Measurements from ENCODE around the gene RARA. TPM values are rescaled to one million over a fixed set of nuclear protein-coding genes. Genes with fewer than 3 reads are reported as not detected.
"Not testable (repeated sequence)": the region's sequence is repeated elsewhere in the genome, so short reads cannot be mapped to it uniquely, and the experiment has no call there.

The RARA gene
- total RNA-seq, 4 donors from 2014 or later = 19.4 to 32.1 (median 28.3) TPM

DNA sequence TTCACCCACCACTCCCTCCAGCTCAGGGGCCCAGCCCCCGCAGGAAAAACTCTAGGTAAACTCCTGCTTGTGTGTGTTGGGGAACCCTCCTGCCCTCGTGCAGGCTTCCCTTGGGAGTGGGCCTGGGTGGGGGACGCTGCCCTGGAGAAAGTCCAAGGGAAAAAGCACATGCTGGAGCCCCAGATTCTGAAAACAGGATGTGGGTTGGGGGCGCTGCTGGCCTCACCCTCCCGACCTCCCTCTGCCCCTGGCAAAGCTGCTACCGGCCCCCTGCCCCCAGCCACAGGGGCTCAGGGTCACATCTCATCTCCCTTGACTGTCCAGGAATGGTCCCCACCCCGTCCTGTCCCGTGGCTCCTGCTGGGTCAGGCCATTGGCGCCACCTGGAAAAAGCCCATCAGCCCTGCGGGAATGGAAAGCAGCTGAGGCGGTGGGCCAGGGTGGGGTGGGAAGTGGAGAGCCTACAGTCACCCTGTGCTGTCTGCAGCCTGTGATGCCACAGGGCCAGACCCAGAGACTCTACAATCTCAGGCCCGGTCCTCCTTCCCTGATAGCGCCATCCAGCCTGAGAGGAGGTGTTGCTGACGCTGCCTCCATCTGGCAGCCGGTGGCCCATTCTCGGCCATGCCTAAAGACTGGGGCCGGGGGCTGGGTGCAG, 58.0 kb downstream of the RARA start:
- H3K9me3 ChIP-seq = no peaks in the 10 kb centered on the region
- no peaks in the 10 kb centered on the region for H3K27me3 ChIP-seq
- WGBS = 70% methylated on average over 7 of the region's 17 CpGs
- peaks cover 26% of the 10 kb centered on the region for H3K4me1 ChIP-seq
- peak in 1 of 2 donors; percentile 55 for DNase-seq (ENCODE audit: low spot score in 2 of 2)
- H3K36me3 ChIP-seq = no peaks in the 10 kb centered on the region
- H3K27ac ChIP-seq = no peak overlapping the region
- H3K4me3 ChIP-seq = no peak overlapping the region
- no peak for TF ChIP-seq EP300 (IDR thresholded peaks at IDR 0.05)
- no peak for TF ChIP-seq POLR2A (IDR thresholded peaks at IDR 0.05)
- TF ChIP-seq POLR2AphosphoS5 (IDR thresholded peaks at IDR 0.05) = no peak
- TF ChIP-seq, protein P1, sequence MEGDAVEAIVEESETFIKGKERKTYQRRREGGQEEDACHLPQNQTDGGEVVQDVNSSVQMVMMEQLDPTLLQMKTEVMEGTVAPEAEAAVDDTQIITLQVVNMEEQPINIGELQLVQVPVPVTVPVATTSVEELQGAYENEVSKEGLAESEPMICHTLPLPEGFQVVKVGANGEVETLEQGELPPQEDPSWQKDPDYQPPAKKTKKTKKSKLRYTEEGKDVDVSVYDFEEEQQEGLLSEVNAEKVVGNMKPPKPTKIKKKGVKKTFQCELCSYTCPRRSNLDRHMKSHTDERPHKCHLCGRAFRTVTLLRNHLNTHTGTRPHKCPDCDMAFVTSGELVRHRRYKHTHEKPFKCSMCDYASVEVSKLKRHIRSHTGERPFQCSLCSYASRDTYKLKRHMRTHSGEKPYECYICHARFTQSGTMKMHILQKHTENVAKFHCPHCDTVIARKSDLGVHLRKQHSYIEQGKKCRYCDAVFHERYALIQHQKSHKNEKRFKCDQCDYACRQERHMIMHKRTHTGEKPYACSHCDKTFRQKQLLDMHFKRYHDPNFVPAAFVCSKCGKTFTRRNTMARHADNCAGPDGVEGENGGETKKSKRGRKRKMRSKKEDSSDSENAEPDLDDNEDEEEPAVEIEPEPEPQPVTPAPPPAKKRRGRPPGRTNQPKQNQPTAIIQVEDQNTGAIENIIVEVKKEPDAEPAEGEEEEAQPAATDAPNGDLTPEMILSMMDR (IDR thresholded peaks at IDR 0.05) = no peak

- H3K27me3 ChIP-seq, H3K36me3 ChIP-seq, H3K27ac ChIP-seq, H3K4me3 ChIP-seq, H3K9me3 ChIP-seq: not testable (repeated sequence)
- H3K4me1 ChIP-seq = peaks cover 18% of the 10 kb centered on the region
- DNase-seq (ENCODE audit: low spot score in 2 of 2) = peak in 1 of 2 donors; percentile 34
- WGBS = 80% methylated on average over 9 of the region's 9 CpGs
Measured at GRCh38 chr17:40367728-40368127, 58.7 kb downstream of the RARA start.

GRCh38 chr17:40369923-40370322, 60.9 kb downstream of the RARA start:
- Histone ChIP-seq H3K9me3 (no peaks in the 10 kb centered on the region), H3K27me3 (no peaks in the 10 kb centered on the region), H3K36me3 (no peaks in the 10 kb centered on the region), H3K4me3 (no peak overlapping the region), H3K27ac (no peak overlapping the region), H3K4me1 (no peaks in the 10 kb centered on the region)
- TF ChIP-seq EP300 (IDR thresholded peaks at IDR 0.05) (no peak), POLR2AphosphoS5 (IDR thresholded peaks at IDR 0.05) (no peak), POLR2A (IDR thresholded peaks at IDR 0.05) (no peak)
- TF ChIP-seq, protein P1 (IDR thresholded peaks at IDR 0.05) = no peak
- peak in 1 of 2 donors; percentile 36 for DNase-seq (ENCODE audit: low spot score in 2 of 2)
- 93% methylated on average over 7 of the region's 7 CpGs for WGBS

DNA sequence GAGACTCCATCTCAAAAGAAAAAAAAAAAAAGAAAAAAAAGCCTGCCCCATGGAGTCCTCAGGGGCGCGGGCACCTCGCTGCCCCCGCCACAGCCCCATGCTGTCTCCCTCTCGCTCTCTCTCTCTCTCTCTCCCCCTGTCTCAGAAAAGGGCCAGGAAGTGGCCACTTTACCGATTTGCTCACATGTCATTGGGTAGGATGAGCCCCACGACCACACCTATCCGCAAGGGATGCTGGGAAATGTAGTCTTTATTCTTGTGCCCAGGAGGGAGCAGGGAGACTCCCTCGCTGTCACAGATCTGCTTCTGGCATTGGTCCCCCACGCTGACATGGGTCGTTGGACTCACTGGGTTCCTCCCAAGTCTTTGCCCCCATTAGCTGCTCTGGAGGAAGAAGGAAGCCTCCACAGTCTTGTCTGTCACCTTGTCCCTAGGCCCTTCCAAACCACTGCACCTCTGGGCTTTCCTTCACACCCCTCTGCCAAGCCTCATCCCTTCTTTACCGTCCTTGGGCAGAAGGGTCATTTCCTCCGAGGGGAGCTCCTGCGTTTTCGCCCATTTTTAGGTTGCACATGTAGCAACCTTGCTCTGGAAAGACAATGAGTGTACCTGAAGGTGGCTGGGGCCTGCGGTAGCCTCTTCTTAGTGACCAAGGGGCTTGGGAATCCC, 62.4 kb downstream of the RARA start:
- Histone ChIP-seq H3K27me3 (no peaks in the 10 kb centered on the region), H3K27ac (no peak overlapping the region), H3K36me3 (no peaks in the 10 kb centered on the region), H3K4me1 (no peaks in the 10 kb centered on the region), H3K4me3 (no peak overlapping the region), H3K9me3 (no peaks in the 10 kb centered on the region)
- peak in 1 of 2 donors; percentile 36 for DNase-seq (ENCODE audit: low spot score in 2 of 2)
- WGBS = 79% methylated on average over 16 of the region's 16 CpGs
- TF ChIP-seq POLR2A (IDR thresholded peaks at IDR 0.05) (no peak), POLR2AphosphoS5 (IDR thresholded peaks at IDR 0.05) (no peak), EP300 (IDR thresholded peaks at IDR 0.05) (no peak)
- TF ChIP-seq, protein P1 (IDR thresholded peaks at IDR 0.05) = no peak

GRCh38 chr17:40372031-40372430, 63.1 kb downstream of the RARA start:
- Histone ChIP-seq H3K36me3 (no peaks in the 10 kb centered on the region), H3K27me3 (no peaks in the 10 kb centered on the region), H3K27ac (no peak overlapping the region), H3K4me3 (no peak overlapping the region), H3K9me3 (no peaks in the 10 kb centered on the region), H3K4me1 (no peaks in the 10 kb centered on the region)
- WGBS = 87% methylated on average over 2 of the region's 2 CpGs
- TF ChIP-seq, protein P1 (IDR thresholded peaks at IDR 0.05) = no peak
- TF ChIP-seq POLR2AphosphoS5 (IDR thresholded peaks at IDR 0.05) = no peak
- no peak for TF ChIP-seq EP300 (IDR thresholded peaks at IDR 0.05)
- no peak for TF ChIP-seq POLR2A (IDR thresholded peaks at IDR 0.05)
- DNase-seq (ENCODE audit: low spot score in 2 of 2) = peak in 1 of 2 donors; percentile 16

DNA sequence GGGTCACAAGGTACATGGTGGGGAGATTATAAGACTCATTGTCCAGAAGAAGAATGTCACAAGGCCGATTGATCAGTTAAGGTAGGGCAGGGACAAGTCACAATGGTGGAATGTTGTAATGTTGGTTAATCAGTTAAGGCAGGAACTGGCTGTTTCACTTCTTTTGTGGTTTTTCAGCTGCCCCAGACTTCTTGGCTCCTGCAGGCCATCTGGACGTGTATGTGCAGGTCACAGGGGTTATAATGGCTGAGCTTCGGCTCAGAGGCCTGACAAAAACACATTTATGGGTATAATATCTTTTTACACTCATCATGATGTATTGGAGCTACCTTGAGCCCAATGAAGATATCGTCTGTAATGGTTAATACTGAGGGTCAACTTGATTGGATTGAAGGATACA, 63.7 kb downstream of the RARA start:
- WGBS = 70% methylated on average over 4 of the region's 4 CpGs
- not testable (repeated sequence) for DNase-seq (ENCODE audit: low spot score in 2 of 2); H3K27ac ChIP-seq; H3K9me3 ChIP-seq; H3K27me3 ChIP-seq; H3K36me3 ChIP-seq; H3K4me3 ChIP-seq; H3K4me1 ChIP-seq

All from suprapubic skin (tissue), 4 donors.